ENCODE results near the gene BIN1. TPM values are rescaled to one million over a fixed set of nuclear protein-coding genes. Genes with fewer than 3 reads are reported as not detected.

BIN1 gene
- total RNA-seq, 1 experiment from 2014 or later, result 31.8 TPM

- Histone ChIP-seq H3K79me2 (ENCODE audit: insufficient read depth, low read length) (no peaks in the 10 kb centered on the region), H3K36me3 (ENCODE audit: control insufficient read depth in 1 of 2, insufficient read depth in 2 of 2, low read length in 2 of 2) (no peaks in the 10 kb centered on the region), H3K4me3 (replicated peaks in 1 of 2; ENCODE audit: low read depth in 1 of 2, low read length in 2 of 2) (no peak overlapping the region), H3K9me2 (ENCODE audit: insufficient read depth) (no peaks in the 10 kb centered on the region), H3K9me3 (ENCODE audit: control insufficient read depth in 1 of 2, insufficient read depth in 1 of 2, low read depth in 1 of 2, low read length in 2 of 2) (no peaks in the 10 kb centered on the region), H3K4me1 (ENCODE audit: control insufficient read depth in 1 of 2, insufficient read depth in 2 of 2, low read length in 2 of 2) (peaks cover 0 to 12% of the 10 kb centered on the region in 2 experiments; a peak in 2 of 4 replicates), H3K27me3 (ENCODE audit: insufficient read depth, low read length) (no peaks in the 10 kb centered on the region), H2AFZ (ENCODE audit: low read depth, low read length, poor library complexity, severe bottlenecking) (no peak overlapping the region), H3K4me2 (ENCODE audit: low read length) (no peak overlapping the region), H3K27ac (ENCODE audit: low read depth, low read length) (no peak overlapping the region), H4K20me1 (ENCODE audit: insufficient read depth) (no peaks in the 10 kb centered on the region), H3K9ac (ENCODE audit: low read length) (no peak overlapping the region)
- TF ChIP-seq RAD21 (IDR thresholded peaks at IDR 0.05; ENCODE audit: low read depth) (no peak), ZBTB33 (IDR thresholded peaks at IDR 0.05; ENCODE audit: extremely low read depth, insufficient replicate concordance, low read length) (no peak), YY1 (IDR thresholded peaks at IDR 0.05; ENCODE audit: extremely low read depth, insufficient replicate concordance, low read depth, low read length) (no peak), ZNF274 (IDR thresholded peaks at IDR 0.05; ENCODE audit: low read depth, low read length) (no peak), EZH2 (IDR thresholded peaks at IDR 0.05) (no peak), REST (IDR thresholded peaks at IDR 0.05; ENCODE audit: low read depth) (no peak)
- POLR2A ChIA-PET, result no interaction called here
- no peak for DNase-seq (ENCODE audit: low read depth, low spot score)
- BruUV-seq (replicated peaks), result no TSS peak
- no peak; the same call in 1 of the 2 replicates for ATAC-seq
- intact Hi-C loops (cut with micrococcal nuclease), result no loop called here
- CTCF ChIA-PET, result no interaction called here
- RAD21 ChIA-PET (ENCODE audit: low non-redundant PET in 1 of 2, low total read pairs in 2 of 2, uncharacterized antibody in 2 of 2, unreplicated experiment in 2 of 2), result no interaction called here
Observed at GRCh38 chr2:127142663-127143630, 36.0 kb upstream of the BIN1 start.
